ENCODE data around the gene PHACTR1. TPM values are rescaled to one million over a fixed set of nuclear protein-coding genes. Genes with fewer than 3 reads are reported as not detected.
A peak's percentile ranks its signal among the peaks of the same experiment; 100 is the strongest.

The PHACTR1 gene
- total and polyA plus RNA-seq, 2 experiments from 2014 or later, result 0.65 to 3.2 TPM

GRCh38 chr6:12844284-12845223 lies 128.0 kb downstream of the PHACTR1 start:
- in situ Hi-C loops (cut with MboI), result no loop called here
- Histone ChIP-seq H3K27ac (no peak overlapping the region), H3K4me3 (no peak overlapping the region), H3F3A (ENCODE audit: insufficient read depth) (no peaks in the 10 kb centered on the region), H3K9me2 (ENCODE audit: insufficient read depth) (no peaks in the 10 kb centered on the region), H3K36me3 (ENCODE audit: low read depth) (no peaks in the 10 kb centered on the region), H3K9me3 (ENCODE audit: low read depth) (no peaks in the 10 kb centered on the region), H4K20me1 (ENCODE audit: insufficient read depth) (no peaks in the 10 kb centered on the region), H3K4me2 (ENCODE audit: unreplicated experiment) (no peak overlapping the region), H2AFZ (no peak overlapping the region), H3K4me1 (ENCODE audit: insufficient read depth) (peaks cover 3% of the 10 kb centered on the region; the same call in 1 of the 2 replicates), H3K27me3 (replicated peaks; ENCODE audit: insufficient read depth) (no peaks in the 10 kb centered on the region), H3K9ac (no peak overlapping the region), H3K79me2 (ENCODE audit: insufficient read depth) (no peaks in the 10 kb centered on the region)
- no peak for TF ChIP-seq EZH2 (IDR thresholded peaks at IDR 0.05; ENCODE audit: insufficient read depth, poor library complexity, severe bottlenecking)
- TF ChIP-seq EZH2phosphoT487 (IDR thresholded peaks at IDR 0.05; ENCODE audit: insufficient read depth, low read depth), result no peak
- peak; percentile 56 for DNase-seq
- WGBS, 2 experiments (ENCODE audit: low coverage in 1 of 2, low lambda C conversion rate in 2 of 2, missing lambda C conversion rate in 2 of 2), result 81 to 83% methylated on average over 11 of the region's 11 CpGs

DNA sequence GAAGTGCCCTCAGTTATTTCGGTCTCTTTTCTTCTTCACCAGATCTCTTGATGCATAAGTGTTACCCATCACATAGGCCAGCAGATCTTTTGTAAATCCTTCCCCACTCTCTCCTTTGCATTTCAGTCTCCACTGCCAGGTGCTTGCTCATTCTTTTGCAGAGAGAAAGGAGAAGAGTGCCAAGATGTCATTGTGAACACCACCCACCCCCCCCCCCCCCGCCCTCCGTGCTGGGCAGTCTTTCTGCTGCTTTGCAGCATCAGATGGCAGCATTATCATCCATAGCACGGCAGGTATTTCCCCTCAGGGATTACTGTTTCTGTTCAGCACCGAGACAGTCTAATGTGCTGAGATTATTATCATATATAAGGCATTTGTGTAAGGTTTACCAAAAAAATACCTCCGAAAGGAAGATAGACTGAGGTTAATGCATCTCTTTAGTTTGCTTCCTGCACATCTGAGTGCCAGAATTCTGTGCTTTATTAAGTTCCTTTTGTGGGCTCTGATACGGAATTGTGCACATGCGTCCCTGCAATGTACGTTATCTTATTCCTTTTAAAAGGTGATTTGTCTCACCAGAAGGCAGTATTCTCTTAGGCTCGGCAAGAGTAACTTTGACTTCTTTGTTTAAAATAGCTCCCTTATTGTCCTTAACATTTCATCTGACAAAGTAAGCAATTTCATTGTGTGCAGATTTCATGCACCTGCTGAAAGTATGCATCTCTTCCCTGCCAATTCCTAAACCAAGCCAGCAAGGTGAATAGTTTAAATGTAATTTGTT lies 128.8 kb downstream of the PHACTR1 start:
- no peak for DNase-seq
- no peak overlapping the region for H2AFZ ChIP-seq
- 75 to 77% methylated on average over 10 of the region's 10 CpGs for WGBS, 2 experiments (ENCODE audit: low coverage in 1 of 2, low lambda C conversion rate in 2 of 2, missing lambda C conversion rate in 2 of 2)
- no peaks in the 10 kb centered on the region for H4K20me1 ChIP-seq (ENCODE audit: insufficient read depth)
- no peak overlapping the region for H3K9ac ChIP-seq
- no peak overlapping the region for H3K4me2 ChIP-seq (ENCODE audit: unreplicated experiment)
- no peak for TF ChIP-seq EZH2phosphoT487 (IDR thresholded peaks at IDR 0.05; ENCODE audit: insufficient read depth, low read depth)
- TF ChIP-seq EZH2 (IDR thresholded peaks at IDR 0.05; ENCODE audit: insufficient read depth, poor library complexity, severe bottlenecking), result no peak
- H3K4me1 ChIP-seq (ENCODE audit: insufficient read depth), result peaks cover 10% of the 10 kb centered on the region
- no peaks in the 10 kb centered on the region for H3K9me3 ChIP-seq (ENCODE audit: low read depth)
- in situ Hi-C loops (cut with MboI), result no loop called here
- H3F3A ChIP-seq (ENCODE audit: insufficient read depth), result 0 out of 2 replicates have a peak, but pooled peaks cover 3% of the 10 kb centered on the region
- no peaks in the 10 kb centered on the region for H3K9me2 ChIP-seq (ENCODE audit: insufficient read depth)
- H3K4me3 ChIP-seq, result no peak overlapping the region
- no peaks in the 10 kb centered on the region for H3K36me3 ChIP-seq (ENCODE audit: low read depth)
- H3K27ac ChIP-seq, result no peak overlapping the region
- no peaks in the 10 kb centered on the region for H3K79me2 ChIP-seq (ENCODE audit: insufficient read depth)
- H3K27me3 ChIP-seq (replicated peaks; ENCODE audit: insufficient read depth), result no peaks in the 10 kb centered on the region

DNA sequence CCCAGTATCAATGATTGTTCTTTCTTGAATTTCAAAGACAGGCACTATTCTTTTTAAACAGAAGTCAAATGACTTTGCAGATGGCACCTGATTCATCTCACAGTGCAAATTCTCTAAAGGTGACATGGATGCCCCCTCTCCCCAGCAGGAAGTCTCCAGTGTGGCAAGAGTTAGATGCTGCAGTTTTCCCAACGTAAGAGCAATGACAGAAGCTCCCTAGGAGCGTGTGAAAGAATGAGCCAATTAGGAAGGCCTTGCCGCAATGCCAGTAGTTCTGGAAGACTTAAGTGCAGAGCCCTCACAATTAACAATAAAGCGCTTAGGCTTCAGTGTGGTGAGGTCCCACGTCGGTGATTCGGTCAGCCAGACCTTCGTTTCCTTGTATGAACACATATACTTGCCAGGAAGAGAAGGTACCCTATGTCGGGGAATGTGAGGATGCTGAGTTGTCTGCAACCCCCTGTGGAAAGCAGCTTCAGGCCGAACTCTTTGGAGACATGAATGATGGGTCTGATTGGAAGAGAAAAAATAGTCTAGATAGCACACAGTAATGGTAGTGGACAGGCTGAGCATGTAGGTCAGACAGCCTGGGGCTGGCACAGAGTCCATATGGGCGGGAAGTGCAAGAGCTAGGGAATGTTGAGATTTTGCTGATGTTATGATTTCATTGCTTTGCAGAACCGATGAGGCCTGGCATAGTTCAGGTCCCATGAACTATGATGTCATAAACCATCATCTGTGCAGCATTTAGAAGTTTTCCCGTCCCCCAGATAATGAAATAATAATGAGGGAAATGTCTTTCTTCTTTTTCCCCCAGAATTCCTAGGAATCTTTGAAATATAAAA lies 132.6 kb downstream of the PHACTR1 start:
- in situ Hi-C loops (cut with MboI), result no loop called here
- H3K9ac ChIP-seq, result no peak overlapping the region

DNA sequence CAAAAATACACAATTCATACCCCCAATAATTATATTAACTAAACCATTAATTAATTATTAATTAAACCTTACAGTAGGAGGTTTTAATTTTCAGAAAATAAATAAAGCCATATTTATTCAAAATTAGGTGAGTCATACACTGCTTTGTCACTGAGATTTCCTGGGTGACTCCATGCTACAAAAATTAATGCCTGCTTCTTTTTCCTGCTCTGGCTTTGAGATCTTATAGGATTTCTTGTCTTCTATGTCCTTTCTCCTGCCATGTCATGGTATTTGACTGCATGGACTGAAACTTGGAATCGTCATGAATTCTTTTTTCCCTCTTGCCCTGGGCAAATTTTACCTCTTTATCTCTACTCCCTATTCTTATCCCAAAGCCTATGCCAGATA lies 133.2 kb downstream of the PHACTR1 start:
- 0 out of 2 replicates have a peak, but pooled peaks cover 3% of the 10 kb centered on the region for H3F3A ChIP-seq (ENCODE audit: insufficient read depth)
- no peak for TF ChIP-seq EZH2phosphoT487 (IDR thresholded peaks at IDR 0.05; ENCODE audit: insufficient read depth, low read depth)
- no peak for TF ChIP-seq EZH2 (IDR thresholded peaks at IDR 0.05; ENCODE audit: insufficient read depth, poor library complexity, severe bottlenecking)
- H2AFZ ChIP-seq, result no peak overlapping the region
- in situ Hi-C loops (cut with MboI), result no loop called here
- H4K20me1 ChIP-seq (ENCODE audit: insufficient read depth), result no peaks in the 10 kb centered on the region
- H3K27me3 ChIP-seq (replicated peaks; ENCODE audit: insufficient read depth), result no peaks in the 10 kb centered on the region
- no peak overlapping the region for H3K9ac ChIP-seq
- no peaks in the 10 kb centered on the region for H3K79me2 ChIP-seq (ENCODE audit: insufficient read depth)
- H3K9me3 ChIP-seq (ENCODE audit: low read depth), result no peaks in the 10 kb centered on the region
- peak; percentile 60 for DNase-seq
- 60 to 95% methylated on average over 1 of the region's 1 CpG for WGBS, 2 experiments (ENCODE audit: low coverage in 1 of 2, low lambda C conversion rate in 2 of 2, missing lambda C conversion rate in 2 of 2)
- no peaks in the 10 kb centered on the region for H3K9me2 ChIP-seq (ENCODE audit: insufficient read depth)
- H3K4me1 ChIP-seq (ENCODE audit: insufficient read depth), result peaks cover 10% of the 10 kb centered on the region
- no peak overlapping the region for H3K4me2 ChIP-seq (ENCODE audit: unreplicated experiment)
- no peak overlapping the region for H3K4me3 ChIP-seq
- no peak overlapping the region for H3K27ac ChIP-seq
- H3K36me3 ChIP-seq (ENCODE audit: low read depth), result no peaks in the 10 kb centered on the region

More for the DNA sequence above, 132.6 kb downstream of the PHACTR1 start:
- no peaks in the 10 kb centered on the region for H3K9me2 ChIP-seq (ENCODE audit: insufficient read depth)
- peaks cover 10% of the 10 kb centered on the region for H3K4me1 ChIP-seq (ENCODE audit: insufficient read depth)
- no peaks in the 10 kb centered on the region for H3K9me3 ChIP-seq (ENCODE audit: low read depth)
- 78 to 79% methylated on average over 13 of the region's 13 CpGs for WGBS, 2 experiments (ENCODE audit: low coverage in 1 of 2, low lambda C conversion rate in 2 of 2, missing lambda C conversion rate in 2 of 2)
- H3K4me2 ChIP-seq (ENCODE audit: unreplicated experiment), result no peak overlapping the region
- H2AFZ ChIP-seq, result no peak overlapping the region
- no peak overlapping the region for H3K27ac ChIP-seq
- no peak for TF ChIP-seq EZH2 (IDR thresholded peaks at IDR 0.05; ENCODE audit: insufficient read depth, poor library complexity, severe bottlenecking)
- TF ChIP-seq EZH2phosphoT487 (IDR thresholded peaks at IDR 0.05; ENCODE audit: insufficient read depth, low read depth), result no peak
- 0 out of 2 replicates have a peak, but pooled peaks cover 3% of the 10 kb centered on the region for H3F3A ChIP-seq (ENCODE audit: insufficient read depth)
- H3K4me3 ChIP-seq, result no peak overlapping the region
- H3K36me3 ChIP-seq (ENCODE audit: low read depth), result no peaks in the 10 kb centered on the region
- no peaks in the 10 kb centered on the region for H3K27me3 ChIP-seq (replicated peaks; ENCODE audit: insufficient read depth)
- H4K20me1 ChIP-seq (ENCODE audit: insufficient read depth), result no peaks in the 10 kb centered on the region
- peak; percentile 40 for DNase-seq
- H3K79me2 ChIP-seq (ENCODE audit: insufficient read depth), result no peaks in the 10 kb centered on the region

Measured in GM23248 (cell line).